ENCODE data around the gene MICALL1.

Gene MICALL1

GRCh38 chr22:37910890-37911672 is 5.0 kb downstream of the MICALL1 start:
- H3K36me3 ChIP-seq (ENCODE audit: control insufficient read depth, insufficient read depth, low read length), result peaks cover 5% of the 10 kb centered on the region
- H3K27me3 ChIP-seq (ENCODE audit: control insufficient read depth, insufficient read depth, low read length), result no peaks in the 10 kb centered on the region
- H3K9ac ChIP-seq (ENCODE audit: low read depth, low read length), result no peak overlapping the region
- H3K4me1 ChIP-seq (ENCODE audit: control insufficient read depth, insufficient read depth, low read length), result peaks cover 9% of the 10 kb centered on the region
- no peak overlapping the region for H3K4me3 ChIP-seq (ENCODE audit: low read depth, low read length)
- H3K9me3 ChIP-seq (ENCODE audit: control insufficient read depth, insufficient read depth, low read length), result no peaks in the 10 kb centered on the region

GRCh38 chr22:37911697-37912096 is 5.6 kb downstream of the MICALL1 start:
- Histone ChIP-seq H3K4me1 (ENCODE audit: control insufficient read depth, insufficient read depth, low read length) (peaks cover 9% of the 10 kb centered on the region), H3K9me3 (ENCODE audit: control insufficient read depth, insufficient read depth, low read length) (no peaks in the 10 kb centered on the region), H3K9ac (ENCODE audit: low read depth, low read length) (no peak overlapping the region), H3K36me3 (ENCODE audit: control insufficient read depth, insufficient read depth, low read length) (peaks cover 5% of the 10 kb centered on the region), H3K4me3 (ENCODE audit: low read depth, low read length) (no peak overlapping the region), H3K27me3 (ENCODE audit: control insufficient read depth, insufficient read depth, low read length) (no peaks in the 10 kb centered on the region)

- no peak overlapping the region for H3K4me3 ChIP-seq (ENCODE audit: low read depth, low read length)
- no peak overlapping the region for H3K9ac ChIP-seq (ENCODE audit: low read depth, low read length)
- peaks cover 6% of the 10 kb centered on the region for H3K4me1 ChIP-seq (ENCODE audit: control insufficient read depth, insufficient read depth, low read length)
- no peaks in the 10 kb centered on the region for H3K27me3 ChIP-seq (ENCODE audit: control insufficient read depth, insufficient read depth, low read length)
- H3K9me3 ChIP-seq (ENCODE audit: control insufficient read depth, insufficient read depth, low read length), result no peaks in the 10 kb centered on the region
- peaks cover 5% of the 10 kb centered on the region for H3K36me3 ChIP-seq (ENCODE audit: control insufficient read depth, insufficient read depth, low read length)
These were observed 6.1 kb downstream of the MICALL1 start for GRCh38 chr22:37912171-37912570.

GRCh38 chr22:37913233-37913721 is 7.2 kb downstream of the MICALL1 start:
- no peak overlapping the region for H3K9ac ChIP-seq (ENCODE audit: low read depth, low read length)
- peaks cover 5% of the 10 kb centered on the region for H3K36me3 ChIP-seq (ENCODE audit: control insufficient read depth, insufficient read depth, low read length)
- no peak overlapping the region for H3K4me3 ChIP-seq (ENCODE audit: low read depth, low read length)
- H3K4me1 ChIP-seq (ENCODE audit: control insufficient read depth, insufficient read depth, low read length), result peaks cover 4% of the 10 kb centered on the region
- H3K27me3 ChIP-seq (ENCODE audit: control insufficient read depth, insufficient read depth, low read length), result no peaks in the 10 kb centered on the region
- H3K9me3 ChIP-seq (ENCODE audit: control insufficient read depth, insufficient read depth, low read length), result no peaks in the 10 kb centered on the region

GRCh38 chr22:37916311-37916710 is 10.2 kb downstream of the MICALL1 start:
- no peaks in the 10 kb centered on the region for H3K27me3 ChIP-seq (ENCODE audit: control insufficient read depth, insufficient read depth, low read length)

GRCh38 chr22:37917874-37918548 is 11.9 kb downstream of the MICALL1 start:
- H3K27me3 ChIP-seq (ENCODE audit: control insufficient read depth, insufficient read depth, low read length), result no peaks in the 10 kb centered on the region
- H3K4me3 ChIP-seq (ENCODE audit: low read depth, low read length), result no peak overlapping the region
- H3K9ac ChIP-seq (ENCODE audit: low read depth, low read length), result no peak overlapping the region

More at GRCh38 chr22:37916311-37916710, 10.2 kb downstream of the MICALL1 start:
- peaks cover 10% of the 10 kb centered on the region for H3K36me3 ChIP-seq (ENCODE audit: control insufficient read depth, insufficient read depth, low read length)
- H3K4me3 ChIP-seq (ENCODE audit: low read depth, low read length), result no peak overlapping the region
- H3K4me1 ChIP-seq (ENCODE audit: control insufficient read depth, insufficient read depth, low read length), result no peaks in the 10 kb centered on the region
- H3K9ac ChIP-seq (ENCODE audit: low read depth, low read length), result no peak overlapping the region
- no peaks in the 10 kb centered on the region for H3K9me3 ChIP-seq (ENCODE audit: control insufficient read depth, insufficient read depth, low read length)

GRCh38 chr22:37918580-37919270 is 12.6 kb downstream of the MICALL1 start:
- Histone ChIP-seq H3K27me3 (ENCODE audit: control insufficient read depth, insufficient read depth, low read length) (no peaks in the 10 kb centered on the region), H3K36me3 (ENCODE audit: control insufficient read depth, insufficient read depth, low read length) (peaks cover 5% of the 10 kb centered on the region), H3K4me3 (ENCODE audit: low read depth, low read length) (no peak overlapping the region), H3K9ac (ENCODE audit: low read depth, low read length) (no peak overlapping the region), H3K4me1 (ENCODE audit: control insufficient read depth, insufficient read depth, low read length) (no peaks in the 10 kb centered on the region), H3K9me3 (ENCODE audit: control insufficient read depth, insufficient read depth, low read length) (no peaks in the 10 kb centered on the region)

More at GRCh38 chr22:37917874-37918548, 11.9 kb downstream of the MICALL1 start:
- Histone ChIP-seq H3K9me3 (ENCODE audit: control insufficient read depth, insufficient read depth, low read length) (no peaks in the 10 kb centered on the region), H3K4me1 (ENCODE audit: control insufficient read depth, insufficient read depth, low read length) (no peaks in the 10 kb centered on the region), H3K36me3 (ENCODE audit: control insufficient read depth, insufficient read depth, low read length) (peaks cover 10% of the 10 kb centered on the region)

- Histone ChIP-seq H3K27me3 (ENCODE audit: control insufficient read depth, insufficient read depth, low read length) (no peaks in the 10 kb centered on the region), H3K4me3 (ENCODE audit: low read depth, low read length) (no peak overlapping the region), H3K9me3 (ENCODE audit: control insufficient read depth, insufficient read depth, low read length) (no peaks in the 10 kb centered on the region), H3K36me3 (ENCODE audit: control insufficient read depth, insufficient read depth, low read length) (peaks cover 5% of the 10 kb centered on the region), H3K9ac (ENCODE audit: low read depth, low read length) (no peak overlapping the region), H3K4me1 (ENCODE audit: control insufficient read depth, insufficient read depth, low read length) (no peaks in the 10 kb centered on the region)
These were observed 14.0 kb downstream of the MICALL1 start for GRCh38 chr22:37920126-37920525.

GRCh38 chr22:37922191-37922590 is 16.1 kb downstream of the MICALL1 start:
- no peaks in the 10 kb centered on the region for H3K9me3 ChIP-seq (ENCODE audit: control insufficient read depth, insufficient read depth, low read length)
- H3K27me3 ChIP-seq (ENCODE audit: control insufficient read depth, insufficient read depth, low read length), result no peaks in the 10 kb centered on the region
- peaks cover 15% of the 10 kb centered on the region for H3K36me3 ChIP-seq (ENCODE audit: control insufficient read depth, insufficient read depth, low read length)
- no peak overlapping the region for H3K4me3 ChIP-seq (ENCODE audit: low read depth, low read length)
- H3K9ac ChIP-seq (ENCODE audit: low read depth, low read length), result no peak overlapping the region
- H3K4me1 ChIP-seq (ENCODE audit: control insufficient read depth, insufficient read depth, low read length), result no peaks in the 10 kb centered on the region

GRCh38 chr22:37923927-37924326 is 17.8 kb downstream of the MICALL1 start:
- Histone ChIP-seq H3K36me3 (ENCODE audit: control insufficient read depth, insufficient read depth, low read length) (peaks cover 21% of the 10 kb centered on the region), H3K9ac (ENCODE audit: low read depth, low read length) (no peak overlapping the region), H3K9me3 (ENCODE audit: control insufficient read depth, insufficient read depth, low read length) (no peaks in the 10 kb centered on the region), H3K4me1 (ENCODE audit: control insufficient read depth, insufficient read depth, low read length) (no peaks in the 10 kb centered on the region), H3K4me3 (ENCODE audit: low read depth, low read length) (no peak overlapping the region), H3K27me3 (ENCODE audit: control insufficient read depth, insufficient read depth, low read length) (no peaks in the 10 kb centered on the region)

GRCh38 chr22:37924386-37925065 is 18.4 kb downstream of the MICALL1 start:
- no peaks in the 10 kb centered on the region for H3K9me3 ChIP-seq (ENCODE audit: control insufficient read depth, insufficient read depth, low read length)
- no peak overlapping the region for H3K4me3 ChIP-seq (ENCODE audit: low read depth, low read length)
- no peak overlapping the region for H3K9ac ChIP-seq (ENCODE audit: low read depth, low read length)
- H3K36me3 ChIP-seq (ENCODE audit: control insufficient read depth, insufficient read depth, low read length), result peaks cover 24% of the 10 kb centered on the region
- H3K27me3 ChIP-seq (ENCODE audit: control insufficient read depth, insufficient read depth, low read length), result no peaks in the 10 kb centered on the region
- H3K4me1 ChIP-seq (ENCODE audit: control insufficient read depth, insufficient read depth, low read length), result no peaks in the 10 kb centered on the region

All from iPS-15b (cell line).